ENCODE results near the gene AGPAT3. TPM values are rescaled to one million over a fixed set of nuclear protein-coding genes. Genes with fewer than 3 reads are reported as not detected.

Gene AGPAT3
- total and polyA plus RNA-seq, 7 donors: 14.4 to 48.5 (median 20.3) TPM

GRCh38 chr21:43958364-43959158 lies 93.5 kb downstream of the AGPAT3 start:
- H3K27me3 ChIP-seq: no peaks in the 10 kb centered on the region
- no peak for DNase-seq
- intact Hi-C loops (cut with DNase I): no loop called here
- no peaks in the 10 kb centered on the region for H3K9me3 ChIP-seq
- no peak overlapping the region for H3K4me3 ChIP-seq
- peaks cover 0 to 15% (median 9%) of the 10 kb centered on the region in 4 donors for H3K4me1 ChIP-seq
- H3K27ac ChIP-seq: no peak overlapping the region
- 88 to 94% methylated on average over 13 of the region's 13 CpGs for WGBS, 2 donors
- H3K36me3 ChIP-seq: peaks cover 0 to 23% (median 10%) of the 10 kb centered on the region in 4 donors
- TF ChIP-seq POLR2AphosphoS5 (IDR thresholded peaks at IDR 0.05) (no peak), POLR2A (IDR thresholded peaks at IDR 0.05) (no peak), EP300 (IDR thresholded peaks at IDR 0.05) (no peak)
- TF ChIP-seq, protein P1, sequence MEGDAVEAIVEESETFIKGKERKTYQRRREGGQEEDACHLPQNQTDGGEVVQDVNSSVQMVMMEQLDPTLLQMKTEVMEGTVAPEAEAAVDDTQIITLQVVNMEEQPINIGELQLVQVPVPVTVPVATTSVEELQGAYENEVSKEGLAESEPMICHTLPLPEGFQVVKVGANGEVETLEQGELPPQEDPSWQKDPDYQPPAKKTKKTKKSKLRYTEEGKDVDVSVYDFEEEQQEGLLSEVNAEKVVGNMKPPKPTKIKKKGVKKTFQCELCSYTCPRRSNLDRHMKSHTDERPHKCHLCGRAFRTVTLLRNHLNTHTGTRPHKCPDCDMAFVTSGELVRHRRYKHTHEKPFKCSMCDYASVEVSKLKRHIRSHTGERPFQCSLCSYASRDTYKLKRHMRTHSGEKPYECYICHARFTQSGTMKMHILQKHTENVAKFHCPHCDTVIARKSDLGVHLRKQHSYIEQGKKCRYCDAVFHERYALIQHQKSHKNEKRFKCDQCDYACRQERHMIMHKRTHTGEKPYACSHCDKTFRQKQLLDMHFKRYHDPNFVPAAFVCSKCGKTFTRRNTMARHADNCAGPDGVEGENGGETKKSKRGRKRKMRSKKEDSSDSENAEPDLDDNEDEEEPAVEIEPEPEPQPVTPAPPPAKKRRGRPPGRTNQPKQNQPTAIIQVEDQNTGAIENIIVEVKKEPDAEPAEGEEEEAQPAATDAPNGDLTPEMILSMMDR (IDR thresholded peaks at IDR 0.05): no peak

DNA sequence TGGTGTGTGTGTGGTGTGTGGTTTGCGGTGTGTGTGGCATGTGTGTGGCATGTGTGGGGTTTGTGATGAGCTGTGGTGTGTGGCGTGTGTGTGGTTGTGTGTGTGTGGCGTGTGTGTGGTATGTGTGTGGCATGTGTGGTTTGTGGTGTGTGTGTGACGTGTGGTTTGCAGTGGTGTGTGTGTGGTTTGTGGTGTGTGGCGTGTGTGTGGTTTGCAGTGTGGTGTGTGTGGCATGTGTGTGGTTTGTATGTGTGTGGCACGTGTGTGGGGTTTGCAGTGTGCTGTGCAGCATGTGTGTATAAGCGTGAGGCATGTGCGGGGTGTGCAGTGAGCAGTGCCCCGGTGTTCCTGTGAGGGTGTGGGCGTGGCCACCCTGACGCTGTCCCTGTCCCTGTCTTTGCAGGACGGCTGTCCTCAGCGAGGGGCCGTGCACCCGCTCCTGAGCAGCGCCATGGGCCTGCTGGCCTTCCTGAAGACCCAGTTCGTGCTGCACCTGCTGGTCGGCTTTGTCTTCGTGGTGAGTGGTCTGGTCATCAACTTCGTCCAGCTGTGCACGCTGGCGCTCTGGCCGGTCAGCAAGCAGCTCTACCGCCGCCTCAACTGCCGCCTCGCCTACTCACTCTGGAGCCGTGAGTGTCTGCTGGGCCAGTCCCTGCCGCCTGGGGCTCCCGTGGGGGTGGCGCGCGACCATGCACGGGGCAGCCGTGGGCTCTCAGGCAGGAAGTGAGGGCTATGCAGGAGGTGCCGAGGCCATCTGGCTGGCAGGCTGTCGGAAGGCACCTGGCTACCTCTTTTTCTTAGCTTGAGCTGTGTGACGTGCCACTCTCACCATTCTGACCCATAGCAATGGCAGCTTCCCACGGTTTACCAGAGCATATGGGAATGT lies 94.5 kb downstream of the AGPAT3 start:
- Histone ChIP-seq H3K36me3 (peaks cover 0 to 23% (median 10%) of the 10 kb centered on the region in 4 donors), H3K27ac (no peak overlapping the region), H3K27me3 (no peaks in the 10 kb centered on the region), H3K4me3 (no peak overlapping the region), H3K4me1 (peaks cover 0 to 15% (median 9%) of the 10 kb centered on the region in 4 donors), H3K9me3 (no peaks in the 10 kb centered on the region)
- TF ChIP-seq POLR2A (IDR thresholded peaks at IDR 0.05): no peak
- no peak for TF ChIP-seq POLR2AphosphoS5 (IDR thresholded peaks at IDR 0.05)
- no peak for TF ChIP-seq EP300 (IDR thresholded peaks at IDR 0.05)
- 86 to 92% methylated on average over 39 of the region's 39 CpGs for WGBS, 2 donors
- intact Hi-C loops (cut with DNase I): no loop called here
- DNase-seq: no peak

DNA sequence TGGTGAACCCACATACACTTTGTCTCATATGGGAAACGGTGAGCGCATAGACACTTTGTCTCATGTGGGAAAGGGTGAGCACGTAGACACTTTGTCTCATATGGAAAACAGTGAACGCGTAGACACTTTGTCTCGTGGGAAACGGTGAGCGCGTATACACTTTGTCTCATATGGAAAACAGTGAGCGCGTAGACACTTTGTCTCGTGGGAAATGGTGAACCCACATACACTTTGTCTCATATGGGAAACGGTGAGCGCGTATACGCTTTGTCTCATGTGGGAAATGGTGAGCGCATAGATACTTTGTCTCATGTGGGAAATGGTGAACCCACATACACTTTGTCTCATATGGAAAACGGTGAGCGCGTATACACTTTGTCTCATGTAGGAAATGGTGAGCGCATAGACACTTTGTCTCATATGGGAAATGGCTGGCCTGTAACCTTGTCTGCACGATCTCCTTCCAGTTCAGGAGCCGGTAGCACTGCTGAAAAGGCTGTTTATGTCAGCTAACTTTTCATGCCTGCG lies 96.4 kb downstream of the AGPAT3 start:
- no peaks in the 10 kb centered on the region for H3K9me3 ChIP-seq
- H3K27me3 ChIP-seq: no peaks in the 10 kb centered on the region
- peaks cover 0 to 25% (median 10%) of the 10 kb centered on the region in 4 donors for H3K36me3 ChIP-seq
- H3K4me3 ChIP-seq: no peak overlapping the region
- WGBS, 2 donors: 89 to 92% methylated on average over 24 of the region's 24 CpGs
- H3K4me1 ChIP-seq: peaks cover 0 to 7% (median 7%) of the 10 kb centered on the region in 4 donors
- no peak overlapping the region for H3K27ac ChIP-seq
- TF ChIP-seq POLR2A (IDR thresholded peaks at IDR 0.05): no peak
- TF ChIP-seq, protein P1 (IDR thresholded peaks at IDR 0.05): no peak
- TF ChIP-seq EP300 (IDR thresholded peaks at IDR 0.05): no peak
- no peak for TF ChIP-seq POLR2AphosphoS5 (IDR thresholded peaks at IDR 0.05)
- no peak for DNase-seq
- intact Hi-C loops (cut with DNase I): no loop called here

DNA sequence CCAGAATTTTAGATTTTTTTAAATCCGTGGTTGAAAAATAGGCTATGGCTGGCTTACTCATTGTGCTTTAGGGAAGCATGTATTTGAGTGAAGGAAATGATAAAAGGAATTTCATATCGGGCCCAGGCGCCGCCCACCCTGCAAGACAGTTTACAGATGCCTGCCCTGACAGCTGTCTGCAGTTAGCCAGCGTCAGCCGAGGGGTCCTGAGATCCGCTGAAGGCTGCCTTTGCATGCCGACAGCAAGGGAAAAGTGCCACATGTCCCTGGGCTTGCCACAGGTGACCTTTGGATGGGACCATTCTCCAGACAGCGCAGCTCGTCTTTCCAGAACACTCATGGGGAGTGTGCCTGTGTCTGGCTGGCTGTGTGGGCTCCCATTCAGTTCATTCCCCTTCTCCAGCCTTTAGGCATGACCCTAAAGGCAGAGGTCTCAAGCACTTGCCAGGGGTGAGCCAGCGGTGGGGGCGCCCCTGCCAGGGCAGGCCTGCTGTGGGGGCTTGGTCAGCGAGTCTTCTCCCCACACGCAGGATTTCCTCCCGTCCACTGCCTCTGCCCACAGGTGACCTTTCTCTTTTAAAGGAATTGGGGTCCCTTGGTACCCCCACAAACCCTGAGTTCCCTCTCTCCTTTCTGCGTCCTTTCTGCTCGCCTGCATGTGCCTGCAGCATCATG lies 101.0 kb downstream of the AGPAT3 start:
- H3K4me1 ChIP-seq: no peaks in the 10 kb centered on the region
- H3K36me3 ChIP-seq: peaks cover 0 to 54% (median 19%) of the 10 kb centered on the region in 4 donors
- TF ChIP-seq POLR2A (IDR thresholded peaks at IDR 0.05): no peak
- no peak for TF ChIP-seq EP300 (IDR thresholded peaks at IDR 0.05)
- TF ChIP-seq POLR2AphosphoS5 (IDR thresholded peaks at IDR 0.05): no peak
- TF ChIP-seq, protein P1 (IDR thresholded peaks at IDR 0.05): no peak
- DNase-seq: no peak
- no peak overlapping the region for H3K4me3 ChIP-seq
- no peaks in the 10 kb centered on the region for H3K27me3 ChIP-seq
- intact Hi-C loops (cut with DNase I): no loop called here
- H3K27ac ChIP-seq: no peak overlapping the region
- 90 to 92% methylated on average over 17 of the region's 17 CpGs for WGBS, 2 donors
- no peaks in the 10 kb centered on the region for H3K9me3 ChIP-seq
